Ecto neural progenitor cell (in vitro differentiated cells): ENCODE results near the gene C14orf119.

Experiments
- DNase-seq: peaks from one replicate; pipeline ENCODE4 v3.0.0-alpha.2; 2018; ENCODE audit warnings: low spot score

Gene C14orf119

GRCh38 chr14:23149745-23150144, 54.4 kb downstream of the C14orf119 start:
- DNase-seq, result no peak
